C4-2B (cell line): ENCODE data around the gene SLC15A4.

Source experiments
- H3K27ac ChIP-seq: fragments of 450-650 bp; 2 replicates; pipeline ENCODE4 v1.5.1; 2017
- CTCF ChIP-seq: fragments of 450-650 bp; conservative IDR thresholded peaks from 2 replicates; pipeline ENCODE4 v1.5.1; 2017; ENCODE audit warnings: mild to moderate bottlenecking
- ZFX ChIP-seq: fragments of 450-650 bp; IDR thresholded peaks from 2 replicates; pipeline ENCODE4 v1.6.1; 2017

SLC15A4 gene

GRCh38 chr12:128796439-128797118 lies 27.2 kb downstream of the SLC15A4 start:
- no peak overlapping the region for H3K27ac ChIP-seq
- no peak for TF ChIP-seq ZFX
- TF ChIP-seq CTCF, result no peak

- no peak overlapping the region for H3K27ac ChIP-seq
- TF ChIP-seq CTCF, result no peak
- no peak for TF ChIP-seq ZFX
Measured at GRCh38 chr12:128795530-128796361, 28.0 kb downstream of the SLC15A4 start.

GRCh38 chr12:128794661-128795529 lies 28.9 kb downstream of the SLC15A4 start:
- TF ChIP-seq CTCF (no peak), ZFX (no peak)
- H3K27ac ChIP-seq, result no peak overlapping the region

- no peak for TF ChIP-seq CTCF
- no peak for TF ChIP-seq ZFX
- no peak overlapping the region for H3K27ac ChIP-seq
Measured at GRCh38 chr12:128793701-128794100, 30.1 kb downstream of the SLC15A4 start.

GRCh38 chr12:128792881-128793280 lies 30.9 kb downstream of the SLC15A4 start:
- H3K27ac ChIP-seq, result no peak overlapping the region
- TF ChIP-seq ZFX (no peak), CTCF (no peak)

- TF ChIP-seq CTCF (no peak), ZFX (no peak)
- no peak overlapping the region for H3K27ac ChIP-seq
Measured at GRCh38 chr12:128792398-128792797, 31.4 kb downstream of the SLC15A4 start.
